T-helper 2 cell treated with Interferon-gamma antibody and Interleukin-4, amounts not matched to agents 100 ng/mL and 5 ng/mL, for 36 hours (primary cell): ENCODE measurements around the gene BCR. TPM values are rescaled to one million over a fixed set of nuclear protein-coding genes. Genes with fewer than 3 reads are reported as not detected.

ENCODE experiments used
- intact Hi-C: fragments of 100-400 bp; cut with micrococcal nuclease; formaldehyde crosslinking; loops from one replicate; pipeline ENCODE4 v1.15.1; 2023
- total RNA-seq: library from RNA; stranded (reverse); gene quantifications from 2 replicates; pipeline ENCODE4 v1.2.3, GENCODE V29; 2022

The BCR gene
- total RNA-seq, 1 donor from 2014 or later = 51.6 TPM

- intact Hi-C loops = loop anchor here (1.0 to 5.0 kb wide), 2 partner anchors 26 to 60 kb away; partner anchors contain the start of gene BCR
Measured at GRCh38 chr22:23242473-23243001, 62.2 kb downstream of the BCR start.

- intact Hi-C loops = loop anchor here (1.0 to 5.0 kb wide), 2 partner anchors 27 to 61 kb away; partner anchors contain the start of gene BCR
Measured at GRCh38 chr22:23243006-23243573, 62.8 kb downstream of the BCR start.

- intact Hi-C loops = loop anchor here (1.0 to 5.0 kb wide), 2 partner anchors 28 to 62 kb away; partner anchors contain the start of gene BCR
Measured at GRCh38 chr22:23243859-23244689, 63.8 kb downstream of the BCR start.

- intact Hi-C loops = loop anchor here (5.0 kb wide), 1 partner anchor 62 kb away; the partner anchor contains the start of gene BCR
Measured at GRCh38 chr22:23244690-23245044, 64.4 kb downstream of the BCR start.

- intact Hi-C loops = no loop called here
Measured at GRCh38 chr22:23245045-23245798, 64.9 kb downstream of the BCR start.

GRCh38 chr22:23245799-23246136 is 65.5 kb downstream of the BCR start:
- intact Hi-C loops = no loop called here

- intact Hi-C loops = no loop called here
Measured at GRCh38 chr22:23246982-23247766, 66.9 kb downstream of the BCR start.

GRCh38 chr22:23248583-23248982 is 68.3 kb downstream of the BCR start:
- intact Hi-C loops = no loop called here

- intact Hi-C loops = no loop called here
Measured at GRCh38 chr22:23250056-23250784, 69.9 kb downstream of the BCR start.

- intact Hi-C loops = no loop called here
Measured at GRCh38 chr22:23250785-23251363, 70.6 kb downstream of the BCR start.

GRCh38 chr22:23251445-23252093 is 71.3 kb downstream of the BCR start:
- intact Hi-C loops = no loop called here

- intact Hi-C loops = no loop called here
Measured at GRCh38 chr22:23253475-23254055, 73.3 kb downstream of the BCR start.

GRCh38 chr22:23255506-23256170 is 75.3 kb downstream of the BCR start:
- intact Hi-C loops = no loop called here

- intact Hi-C loops = no loop called here
Measured at GRCh38 chr22:23256171-23256932, 76.0 kb downstream of the BCR start.

GRCh38 chr22:23256986-23257888 is 76.9 kb downstream of the BCR start:
- intact Hi-C loops = no loop called here

GRCh38 chr22:23257889-23258825 is 77.8 kb downstream of the BCR start:
- intact Hi-C loops = no loop called here
